ENCODE data around the gene HPS4.

The HPS4 gene

GRCh38 chr22:26428515-26429457, 54.8 kb downstream of the HPS4 start, which contains the start of gene ASPHD2:
Gene ASPHD2 (plus strand): TSS chr22:26429260. CDS start chr22:26433616, 4,356 bp downstream.
- peak within 1 kb of the TSS; percentile 74 for H3K4me3 ChIP-seq (ENCODE audit: low read length)
- no peak for DNase-seq (ENCODE audit: low read depth)
- TF ChIP-seq CTCF (conservative IDR thresholded peaks at IDR 0.05; ENCODE audit: low read depth, low read length), result no peak

GRCh38 chr22:26426924-26427323, 56.7 kb downstream of the HPS4 start:
- DNase-seq (ENCODE audit: low read depth), result no peak
- no peak overlapping the region for H3K4me3 ChIP-seq (ENCODE audit: low read length)
- no peak for TF ChIP-seq CTCF (conservative IDR thresholded peaks at IDR 0.05; ENCODE audit: low read depth, low read length)

- no peak for DNase-seq (ENCODE audit: low read depth)
- TF ChIP-seq CTCF (conservative IDR thresholded peaks at IDR 0.05; ENCODE audit: low read depth, low read length), result no peak
- no peak overlapping the region for H3K4me3 ChIP-seq (ENCODE audit: low read length)
Measured at GRCh38 chr22:26418620-26419019, 65.0 kb downstream of the HPS4 start.

GRCh38 chr22:26417406-26417805, 66.2 kb downstream of the HPS4 start:
- TF ChIP-seq CTCF (conservative IDR thresholded peaks at IDR 0.05; ENCODE audit: low read depth, low read length), result no peak
- DNase-seq (ENCODE audit: low read depth), result no peak
- no peak overlapping the region for H3K4me3 ChIP-seq (ENCODE audit: low read length)

GRCh38 chr22:26416670-26417276, 66.8 kb downstream of the HPS4 start:
- TF ChIP-seq CTCF (conservative IDR thresholded peaks at IDR 0.05; ENCODE audit: low read depth, low read length), result no peak
- no peak for DNase-seq (ENCODE audit: low read depth)
- no peak overlapping the region for H3K4me3 ChIP-seq (ENCODE audit: low read length)

- no peak for DNase-seq (ENCODE audit: low read depth)
- no peak for TF ChIP-seq CTCF (conservative IDR thresholded peaks at IDR 0.05; ENCODE audit: low read depth, low read length)
Measured at GRCh38 chr22:26416256-26416655, 67.3 kb downstream of the HPS4 start.

More at GRCh38 chr22:26416256-26416655, 67.3 kb downstream of the HPS4 start:
- H3K4me3 ChIP-seq (ENCODE audit: low read length), result no peak overlapping the region
